Measurements from ENCODE around the gene SLC17A2. TPM values are rescaled to one million over a fixed set of nuclear protein-coding genes. Genes with fewer than 3 reads are reported as not detected.

SLC17A2 gene
- total and polyA plus RNA-seq, 12 donors, result not detected

DNA sequence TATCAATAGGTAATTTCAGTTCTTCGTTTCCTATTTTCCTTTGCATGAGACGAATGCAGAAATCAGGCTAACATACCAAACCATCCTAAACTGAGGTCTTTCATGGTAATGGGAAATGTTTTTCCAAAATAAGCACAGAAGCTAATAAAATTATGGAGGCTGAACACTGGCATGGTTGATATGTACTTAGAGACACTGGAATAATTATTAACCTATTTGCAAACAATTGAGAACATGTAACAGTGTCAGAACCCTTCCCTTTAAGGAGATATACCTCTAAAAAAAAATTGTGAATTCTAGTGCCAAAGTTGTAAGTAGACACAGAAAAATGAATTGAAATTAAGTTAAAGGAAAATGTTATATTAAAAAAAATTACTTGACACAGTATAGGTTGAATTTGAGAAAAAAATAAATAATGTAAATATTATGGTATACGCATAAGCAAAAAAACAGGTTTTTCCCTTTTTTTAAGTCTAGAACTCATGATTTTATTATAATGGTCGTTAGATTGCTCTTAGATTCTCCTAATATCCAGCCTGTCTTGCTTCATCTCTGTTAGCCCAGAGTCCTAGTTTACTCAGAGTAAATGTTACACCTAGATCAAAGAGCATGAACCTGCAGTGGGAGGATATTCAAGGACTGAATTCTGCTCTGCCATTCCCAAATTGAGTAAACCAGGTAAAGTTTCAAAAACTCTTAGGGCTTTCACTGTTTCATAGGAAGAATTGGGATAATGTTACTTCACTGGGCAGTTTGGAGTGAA, 1.7 kb downstream of the SLC17A2 start:
- Histone ChIP-seq H3K4me3 (no peak overlapping the region), H3K27me3 (peaks cover 0 to 2% (median 0%) of the 10 kb centered on the region in 7 donors), H3K4me1 (peaks cover 0 to 13% (median 0%) of the 10 kb centered on the region in 9 donors), H3K9me3 (no peaks in the 10 kb centered on the region), H3K36me3 (no peaks in the 10 kb centered on the region), H3K27ac (no peak overlapping the region)
- no peak for DNase-seq
- TF ChIP-seq, protein P1, sequence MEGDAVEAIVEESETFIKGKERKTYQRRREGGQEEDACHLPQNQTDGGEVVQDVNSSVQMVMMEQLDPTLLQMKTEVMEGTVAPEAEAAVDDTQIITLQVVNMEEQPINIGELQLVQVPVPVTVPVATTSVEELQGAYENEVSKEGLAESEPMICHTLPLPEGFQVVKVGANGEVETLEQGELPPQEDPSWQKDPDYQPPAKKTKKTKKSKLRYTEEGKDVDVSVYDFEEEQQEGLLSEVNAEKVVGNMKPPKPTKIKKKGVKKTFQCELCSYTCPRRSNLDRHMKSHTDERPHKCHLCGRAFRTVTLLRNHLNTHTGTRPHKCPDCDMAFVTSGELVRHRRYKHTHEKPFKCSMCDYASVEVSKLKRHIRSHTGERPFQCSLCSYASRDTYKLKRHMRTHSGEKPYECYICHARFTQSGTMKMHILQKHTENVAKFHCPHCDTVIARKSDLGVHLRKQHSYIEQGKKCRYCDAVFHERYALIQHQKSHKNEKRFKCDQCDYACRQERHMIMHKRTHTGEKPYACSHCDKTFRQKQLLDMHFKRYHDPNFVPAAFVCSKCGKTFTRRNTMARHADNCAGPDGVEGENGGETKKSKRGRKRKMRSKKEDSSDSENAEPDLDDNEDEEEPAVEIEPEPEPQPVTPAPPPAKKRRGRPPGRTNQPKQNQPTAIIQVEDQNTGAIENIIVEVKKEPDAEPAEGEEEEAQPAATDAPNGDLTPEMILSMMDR (IDR thresholded peaks at IDR 0.05), result no peak
- intact Hi-C loops (cut with DNase I), result no loop called here
- no peak for ATAC-seq
- WGBS, 2 donors, result 83 to 84% methylated on average over 4 of the region's 4 CpGs

DNA sequence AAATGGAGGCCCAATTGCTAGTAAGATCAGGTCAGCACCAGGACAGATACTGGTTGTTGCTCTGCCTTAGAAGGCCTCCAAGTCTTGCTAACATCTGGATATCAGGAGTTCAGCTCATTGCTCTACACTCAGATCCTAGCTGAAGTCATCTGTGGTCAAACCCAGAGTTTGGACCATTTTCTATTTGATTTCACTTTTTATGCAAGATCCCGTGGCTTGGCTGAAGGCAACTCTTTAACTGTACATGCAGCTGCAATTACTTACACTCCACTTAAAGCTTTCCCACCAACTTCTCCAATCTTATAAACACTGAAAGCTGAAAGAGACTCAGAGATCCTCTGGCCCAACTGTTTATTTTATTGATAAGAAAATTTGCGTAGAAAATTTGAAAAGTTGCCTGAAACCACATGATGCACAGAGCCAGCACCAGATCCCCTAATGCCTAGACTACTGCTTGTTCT, 2.7 kb downstream of the SLC17A2 start:
- H3K4me3 ChIP-seq, result no peak overlapping the region
- WGBS, 2 donors, result 58 to 64% methylated on average over 2 of the region's 2 CpGs
- H3K4me1 ChIP-seq, result peaks cover 0 to 13% (median 0%) of the 10 kb centered on the region in 9 donors
- TF ChIP-seq, protein P1 (IDR thresholded peaks at IDR 0.05), result no peak
- peak overlapping the region in 1 of 10 donors; percentile 20 for H3K27ac ChIP-seq
- peak in 4 of 8 donors; percentile 39 to 67 (median 50) for ATAC-seq
- intact Hi-C loops (cut with DNase I), result no loop called here
- peaks cover 0 to 5% (median 0%) of the 10 kb centered on the region in 7 donors for H3K27me3 ChIP-seq
- peak in 1 of 2 donors; percentile 9 for DNase-seq
- H3K36me3 ChIP-seq, result no peaks in the 10 kb centered on the region
- no peaks in the 10 kb centered on the region for H3K9me3 ChIP-seq

DNA sequence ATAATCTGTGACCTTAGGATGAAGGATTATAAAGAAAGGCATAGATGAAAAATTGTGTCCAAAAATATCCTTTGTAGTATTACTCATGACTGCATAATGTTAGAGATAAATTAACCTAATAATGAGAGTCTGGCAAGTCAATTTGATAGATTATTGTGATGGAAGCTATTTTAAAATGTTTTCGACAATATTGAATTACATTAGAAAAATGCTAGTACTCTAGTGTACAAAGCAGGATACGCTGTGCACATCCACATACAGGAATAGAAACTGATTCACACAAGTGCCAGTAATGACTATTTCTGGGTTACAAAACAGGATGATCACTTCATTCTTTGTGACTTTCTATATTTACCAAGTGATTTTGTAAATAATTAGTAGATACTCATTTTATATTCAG, 3.3 kb downstream of the SLC17A2 start:
- Histone ChIP-seq H3K4me1 (peaks cover 0 to 13% (median 0%) of the 10 kb centered on the region in 9 donors), H3K9me3 (no peaks in the 10 kb centered on the region), H3K27ac (no peak overlapping the region), H3K36me3 (no peaks in the 10 kb centered on the region), H3K4me3 (no peak overlapping the region), H3K27me3 (peaks cover 0 to 5% (median 0%) of the 10 kb centered on the region in 7 donors)
- 60 to 70% methylated on average over 2 of the region's 2 CpGs for WGBS, 2 donors
- intact Hi-C loops (cut with DNase I), result no loop called here
- TF ChIP-seq, protein P1 (IDR thresholded peaks at IDR 0.05), result no peak
- ATAC-seq (no peak), DNase-seq (no peak)

DNA sequence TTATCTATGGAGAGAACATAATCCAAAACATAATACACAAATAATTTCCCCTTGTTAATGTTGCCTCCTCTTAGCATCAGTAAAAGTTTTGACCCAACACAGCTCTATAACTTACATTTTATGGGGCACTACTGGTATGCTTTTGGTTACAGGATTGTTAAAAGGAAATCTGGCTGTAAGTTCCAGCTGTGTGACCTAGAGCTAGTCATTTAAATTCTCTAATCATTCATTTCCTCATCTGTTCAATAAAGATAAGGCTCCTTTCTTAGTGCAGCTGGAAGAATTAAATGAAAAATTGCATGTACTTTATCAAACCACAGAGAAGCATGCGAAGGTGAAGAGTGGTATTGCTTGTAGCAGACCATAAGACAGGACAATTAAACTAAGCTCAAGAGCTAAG, 4.6 kb downstream of the SLC17A2 start:
- no peak for ATAC-seq
- intact Hi-C loops (cut with DNase I), result no loop called here
- no peak overlapping the region for H3K27ac ChIP-seq
- TF ChIP-seq, protein P1 (IDR thresholded peaks at IDR 0.05), result no peak
- H3K4me3 ChIP-seq, result no peak overlapping the region
- no peaks in the 10 kb centered on the region for H3K36me3 ChIP-seq
- H3K4me1 ChIP-seq, result peaks cover 0 to 13% (median 0%) of the 10 kb centered on the region in 9 donors
- H3K27me3 ChIP-seq, result peaks cover 0 to 5% (median 0%) of the 10 kb centered on the region in 7 donors
- no peaks in the 10 kb centered on the region for H3K9me3 ChIP-seq
- DNase-seq, result no peak
- WGBS, 2 donors, result 58 to 60% methylated on average over 1 of the region's 1 CpG
